Endothelial cell of umbilical vein (primary cell): ENCODE results near the gene MT1B. TPM values are rescaled to one million over a fixed set of nuclear protein-coding genes. Genes with fewer than 3 reads are reported as not detected.

Experiments
- BruUV-seq: library from RNA; stranded (reverse); fragments of 400-500 nt; replicated peaks from 2 replicates; lab custom pipeline; 2021; lab: Mats Ljungman, UMichigan
- CTCF ChIA-PET: fragments of 300-600, 350-600 bp; sonication (Branson Sonifier 250); formaldehyde crosslinking; loops from one replicate; lab custom pipeline; 2021; ENCODE audit warnings: antibody characterized with exemption, inconsistent platforms; lab: Charles Lee
- POLR2A ChIA-PET: fragments of 300-600, 350-600 bp; sonication (Branson Sonifier 250); formaldehyde crosslinking; loops from one replicate; lab custom pipeline; 2021; ENCODE audit warnings: antibody characterized with exemption, inconsistent platforms; lab: Charles Lee
- DNase-seq: peaks from one replicate; pipeline ENCODE4 v3.0.0-alpha.2; 2011; ENCODE audit warnings: low read depth, low spot score
- FAIRE-seq: peaks from 2 replicates; lab custom pipeline; 2011; peaks lifted over from hg19 to GRCh38; lab: Jason Lieb, UNC
- H2AFZ ChIP-seq: 2 replicates; pipeline ENCODE4 v1.6.0; 2012; ENCODE audit warnings: low read depth, low read length, control low read depth, inconsistent platforms
- H3K27ac ChIP-seq: 2 replicates; pipeline ENCODE4 v1.5.1; 2011; ENCODE audit warnings: low read depth, mild to moderate bottlenecking, control low read depth, low read length, moderate library complexity; ENCODE audit not compliant: insufficient read depth
- H3K27me3 ChIP-seq, 2 experiments: 2 replicates each; pipeline versions ENCODE4 v1.6.0 to v1.6.1; 2011; ENCODE audit warnings: low read length in 2 of 2, mixed read lengths in 1 of 2; ENCODE audit not compliant: control insufficient read depth in 2 of 2, insufficient read depth in 2 of 2
- H3K36me3 ChIP-seq, 2 experiments: 2 replicates in 1 of 2; 3 replicates in 1 of 2; pipeline ENCODE4 v1.5.1; 2011; ENCODE audit warnings: low read length in 2 of 2, mild to moderate bottlenecking in 1 of 2, moderate library complexity in 1 of 2; ENCODE audit not compliant: control insufficient read depth in 2 of 2, insufficient read depth in 2 of 2; ENCODE audit errors: extremely low read depth in 1 of 2
- H3K4me1 ChIP-seq: 3 replicates; pipeline ENCODE4 v1.5.1; 2011; ENCODE audit warnings: mild to moderate bottlenecking, low read length; ENCODE audit not compliant: control insufficient read depth, insufficient read depth; ENCODE audit errors: extremely low read depth
- H3K4me2 ChIP-seq: 2 replicates; pipeline ENCODE4 v1.6.1; 2011; ENCODE audit warnings: low read length, control low read depth, mixed read lengths; ENCODE audit not compliant: insufficient read depth
- H3K4me3 ChIP-seq, 3 experiments: fragments of 200-600 bp in 1 of 3; sonication (generic), shearing (Covaris generic) in 1 of 3; replicated peaks in 1 of 3; 2 replicates each; pipeline ENCODE4 v1.5.1; 2011 to 2016; ENCODE audit warnings: control low read depth in 3 of 3, low read length in 3 of 3, mild to moderate bottlenecking in 2 of 3, inconsistent platforms in 1 of 3, low read depth in 1 of 3, moderate library complexity in 1 of 3; ENCODE audit not compliant: insufficient read depth in 1 of 3
- H3K79me2 ChIP-seq: 2 replicates; pipeline ENCODE4 v1.6.0; 2012; ENCODE audit warnings: low read length, inconsistent platforms; ENCODE audit not compliant: control insufficient read depth, insufficient read depth
- H3K9ac ChIP-seq: replicated peaks from 2 replicates; pipeline ENCODE3; 2011; ENCODE audit warnings: low read length, control low read depth; ENCODE audit not compliant: insufficient read depth; ENCODE audit errors: extremely low read depth
- H3K9me1 ChIP-seq: replicated peaks from 3 replicates; pipeline ENCODE4 v1.6.0; 2011; ENCODE audit warnings: mild to moderate bottlenecking, low read length; ENCODE audit not compliant: control insufficient read depth, insufficient read depth; ENCODE audit errors: extremely low read depth
- H3K9me3 ChIP-seq: replicated peaks from 2 replicates; pipeline ENCODE4 v1.5.1; 2012; ENCODE audit warnings: low read length, inconsistent platforms; ENCODE audit not compliant: control insufficient read depth, insufficient read depth
- H4K20me1 ChIP-seq: replicated peaks from 2 replicates; pipeline ENCODE3; 2011; ENCODE audit warnings: mild to moderate bottlenecking, low read length; ENCODE audit not compliant: control insufficient read depth, insufficient read depth; ENCODE audit errors: extremely low read depth
- CTCF ChIP-seq, 2 donors: IDR thresholded peaks; 1 replicate in 1 of 2; 2 replicates in 1 of 2; pipeline ENCODE4 v1.5.1; 2011; ENCODE audit warnings: low read length in 2 of 2, mild to moderate bottlenecking in 2 of 2, moderate library complexity in 2 of 2, control low read depth in 1 of 2, inconsistent platforms in 1 of 2, low read depth in 1 of 2; ENCODE audit not compliant: insufficient read depth in 1 of 2; ENCODE audit errors: extremely low read depth in 1 of 2
- MYC ChIP-seq: IDR thresholded peaks from one replicate; pipeline ENCODE4 v1.6.1; 2011; ENCODE audit warnings: mild to moderate bottlenecking, low read depth, low read length
- dilution Hi-C: fragments of 300-500 bp; cut with MboI; formaldehyde crosslinking; loops from one replicate; pipeline ENCODE4 v1.15.0; 2019; ENCODE audit warnings: low sequenced_read_pairs; ENCODE audit not compliant: extremely low pct_ligation_motif_present
- intact Hi-C: fragments of 100-400 bp; cut with micrococcal nuclease; formaldehyde crosslinking; loops from one replicate; pipeline ENCODE4 v1.10.0; 2022
- polyA plus RNA-seq, 4 experiments: library from polyadenylated mRNA; depleted of rRNA in 3 of 4; stranded (reverse) in 3 of 4; unstranded in 1 of 4; fragments of >200 nt; gene quantifications; 2 replicates each; pipeline versions ENCODE4 v1.2.1 to v1.2.3, GENCODE V29; 2011 to 2012; ENCODE audit warnings: missing spikeins in 1 of 4
- total RNA-seq: library from RNA; stranded (reverse); gene quantifications from 2 replicates; pipeline ENCODE4 v1.2.3, GENCODE V29; 2021

The MT1B gene
- total and polyA plus RNA-seq, 2 donors (not counting 3 experiments of a cell fraction or from before 2014, with no cell fraction given), result not detected

DNA sequence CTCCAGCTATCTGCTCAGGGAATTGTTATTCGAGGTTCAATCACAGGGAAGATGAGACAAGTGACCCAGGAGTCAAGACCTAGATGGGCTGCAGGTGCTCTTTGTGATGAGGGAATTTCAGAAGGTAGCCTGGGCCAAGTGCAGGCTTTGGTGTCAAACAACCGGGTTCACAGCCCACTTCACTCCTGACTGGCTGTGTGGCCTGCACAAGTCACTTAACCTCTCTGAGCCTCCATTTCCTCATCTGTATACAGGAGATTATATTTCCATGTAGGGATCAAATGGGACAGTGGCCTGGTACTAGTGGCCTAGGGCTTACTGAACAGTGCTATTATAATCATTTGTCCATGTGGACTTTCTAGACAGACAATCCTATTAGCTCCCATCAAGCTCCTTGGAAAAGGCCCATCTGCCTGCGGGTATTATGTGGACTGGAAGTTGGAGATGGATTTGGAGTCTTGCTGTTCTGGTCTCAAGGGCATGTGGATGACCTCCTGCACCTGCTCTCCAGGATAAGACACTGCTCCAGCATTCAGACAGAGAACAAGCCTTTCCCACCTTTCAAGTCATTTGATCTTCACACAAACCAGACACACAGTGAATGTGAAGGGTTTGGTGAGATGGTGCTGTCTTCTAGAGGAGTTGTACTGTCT lies 27.5 kb downstream of the MT1B start:
- BruUV-seq, result no TSS peak
- POLR2A ChIA-PET, result no interaction called here
- H3K4me2 ChIP-seq, result no peak overlapping the region
- H3K27ac ChIP-seq, result no peak overlapping the region
- CTCF ChIA-PET, result interaction anchor here (1.1 kb wide), 1 partner anchor 103 kb away, joined by 3 read pairs; no protein-coding TSS in a partner anchor
- DNase-seq (no peak), FAIRE-seq (no peak)
- H3K4me3 ChIP-seq, result no peak overlapping the region
- H3K36me3 ChIP-seq, result no peaks in the 10 kb centered on the region
- no peak overlapping the region for H3K9ac ChIP-seq
- H3K9me3 ChIP-seq, result no peaks in the 10 kb centered on the region
- no peaks in the 10 kb centered on the region for H3K9me1 ChIP-seq
- no peak for TF ChIP-seq CTCF (IDR thresholded peaks at IDR 0.05; ENCODE audit: extremely low read depth in 1 of 2, insufficient read depth in 1 of 2, low read depth in 1 of 2, low read length in 2 of 2)
- peaks cover 13% of the 10 kb centered on the region for H3K4me1 ChIP-seq
- H3K79me2 ChIP-seq, result no peaks in the 10 kb centered on the region
- H2AFZ ChIP-seq, result no peak overlapping the region
- dilution Hi-C loops, result no loop called here
- no peaks in the 10 kb centered on the region for H4K20me1 ChIP-seq
- intact Hi-C loops, result no loop called here
- H3K27me3 ChIP-seq, result peaks cover 13 to 14% of the 10 kb centered on the region in 2 experiments

DNA sequence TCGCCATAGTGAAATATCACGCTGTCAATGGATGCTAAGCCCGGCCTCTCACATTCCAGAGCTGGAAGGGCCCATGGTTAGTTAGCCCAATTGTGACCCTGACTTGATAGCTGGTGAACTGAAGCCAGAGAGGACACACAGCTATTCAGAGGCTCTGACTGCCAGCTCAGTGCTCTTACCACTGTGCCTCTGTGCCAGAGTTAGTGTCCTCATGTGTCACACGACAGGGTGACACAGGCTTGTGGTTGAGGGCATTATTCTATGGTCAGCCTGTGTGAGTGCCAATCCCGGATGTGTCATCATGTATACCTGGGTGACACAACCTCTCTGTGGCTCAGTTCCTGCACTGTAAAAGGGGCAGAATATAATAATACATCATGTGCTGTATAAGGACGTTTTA lies 28.1 kb downstream of the MT1B start:
- Histone ChIP-seq H4K20me1 (no peaks in the 10 kb centered on the region), H3K36me3 (no peaks in the 10 kb centered on the region), H3K4me1 (peaks cover 13% of the 10 kb centered on the region), H3K9me1 (no peaks in the 10 kb centered on the region), H3K27ac (no peak overlapping the region), H2AFZ (no peak overlapping the region), H3K4me2 (no peak overlapping the region), H3K79me2 (no peaks in the 10 kb centered on the region), H3K9ac (no peak overlapping the region), H3K9me3 (no peaks in the 10 kb centered on the region), H3K4me3 (no peak overlapping the region), H3K27me3 (peaks cover 13 to 14% of the 10 kb centered on the region in 2 experiments)
- FAIRE-seq (no peak), DNase-seq (no peak)
- no TSS peak for BruUV-seq
- dilution Hi-C loops (no loop called here), intact Hi-C loops (no loop called here)
- POLR2A ChIA-PET, result no interaction called here
- no peak for TF ChIP-seq MYC
- CTCF ChIA-PET, result interaction anchor here (1.1 kb wide), 1 partner anchor 103 kb away, joined by 3 read pairs; no protein-coding TSS in a partner anchor
